TTC549 (cell line): ENCODE data around the gene CLCF1.

Experiments
- FAIRE-seq: peaks from 2 replicates; lab custom pipeline; 2012; peaks lifted over from hg19 to GRCh38; lab: Jason Lieb, UNC

The CLCF1 gene

GRCh38 chr11:67356387-67356863, 17.0 kb downstream of the CLCF1 start:
- no peak for FAIRE-seq

GRCh38 chr11:67355794-67356386, 17.5 kb downstream of the CLCF1 start:
- FAIRE-seq, result no peak

- FAIRE-seq, result no peak
These were observed 18.2 kb downstream of the CLCF1 start for GRCh38 chr11:67355023-67355793.

- no peak for FAIRE-seq
These were observed 19.0 kb downstream of the CLCF1 start for GRCh38 chr11:67354075-67355022.

DNA sequence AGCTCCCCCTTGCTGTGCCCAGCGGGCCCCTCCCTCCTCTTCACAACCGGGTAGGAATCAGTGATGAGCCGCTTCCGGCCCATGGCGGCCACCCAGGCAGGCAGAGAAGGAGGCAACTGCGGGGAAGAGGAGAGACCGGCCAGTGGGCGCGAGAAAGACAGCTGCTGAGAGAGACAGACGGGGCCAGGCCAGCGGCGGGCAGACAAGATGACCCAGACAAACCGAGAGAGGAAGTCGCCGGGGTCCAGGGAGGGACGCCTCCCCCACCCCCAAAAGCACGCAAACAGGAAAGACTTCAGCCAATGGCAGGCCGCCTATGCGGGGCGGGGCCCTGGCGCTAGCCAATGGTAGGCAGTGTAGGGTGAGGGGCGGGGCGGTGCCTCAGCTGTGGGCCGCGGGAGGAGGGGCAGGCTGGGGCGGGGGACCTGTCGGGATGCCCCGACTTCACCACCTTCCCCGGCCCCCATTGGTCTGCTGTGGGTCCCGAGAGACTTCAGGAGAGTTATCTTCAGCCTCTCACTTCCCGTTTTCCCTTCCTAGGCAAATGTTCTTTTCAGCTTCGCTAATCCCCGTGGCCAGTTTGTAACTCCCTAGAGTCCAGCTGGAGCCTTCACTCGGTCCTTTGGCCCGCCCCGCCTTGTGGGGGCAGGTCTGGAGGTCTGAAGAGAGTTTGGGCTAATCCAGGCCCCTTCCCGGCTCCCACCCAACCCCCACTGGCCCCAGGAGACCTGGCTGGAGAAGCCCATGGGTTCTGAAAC, 19.9 kb downstream of the CLCF1 start, which contains the start of gene POLD4:
POLD4 (minus strand) TSS at position 230 of the 758 bp plus-strand sequence; CDS start at position 83, 147 bp downstream.
- FAIRE-seq, result no peak

DNA sequence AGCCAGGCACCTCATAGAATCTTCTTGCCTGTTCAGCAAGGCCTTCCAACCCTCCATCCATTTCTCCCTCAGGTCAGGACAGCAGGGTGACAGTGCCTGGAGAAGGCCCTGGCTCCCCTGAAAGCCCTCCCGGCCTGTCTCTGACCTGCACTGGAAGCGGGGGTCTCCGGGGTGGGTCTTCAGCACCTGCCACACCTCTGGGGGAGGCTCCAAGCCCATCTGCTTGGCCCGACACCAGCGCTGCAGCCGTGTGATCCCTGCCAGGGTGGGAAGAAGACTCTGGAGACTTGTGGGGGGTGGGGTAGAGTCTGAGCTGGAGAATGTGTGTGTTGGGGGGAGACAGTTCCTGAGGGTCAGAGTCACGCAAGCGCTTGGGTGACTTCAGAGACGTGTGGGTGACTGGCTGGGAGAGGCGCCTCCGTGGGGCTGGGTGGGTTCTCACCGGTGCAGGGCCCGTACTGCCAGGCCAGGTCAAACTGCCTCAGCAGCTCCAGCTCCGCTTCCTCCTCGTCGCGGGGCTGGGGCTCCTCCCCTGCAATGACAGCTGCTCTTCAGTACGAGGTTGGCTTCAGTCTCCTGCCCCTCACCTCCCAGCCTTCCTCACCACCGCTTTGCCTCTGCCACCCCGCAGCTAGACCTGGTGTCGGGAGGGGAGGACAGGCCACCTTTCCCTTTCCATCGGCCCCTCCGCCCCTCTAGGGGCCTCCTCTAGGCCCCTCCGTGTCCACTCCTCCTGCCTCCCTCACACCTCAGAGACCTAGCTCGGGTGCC, 20.7 kb downstream of the CLCF1 start:
- no peak for FAIRE-seq

- no peak for FAIRE-seq
These were observed 22.0 kb downstream of the CLCF1 start for GRCh38 chr11:67351275-67352005.

DNA sequence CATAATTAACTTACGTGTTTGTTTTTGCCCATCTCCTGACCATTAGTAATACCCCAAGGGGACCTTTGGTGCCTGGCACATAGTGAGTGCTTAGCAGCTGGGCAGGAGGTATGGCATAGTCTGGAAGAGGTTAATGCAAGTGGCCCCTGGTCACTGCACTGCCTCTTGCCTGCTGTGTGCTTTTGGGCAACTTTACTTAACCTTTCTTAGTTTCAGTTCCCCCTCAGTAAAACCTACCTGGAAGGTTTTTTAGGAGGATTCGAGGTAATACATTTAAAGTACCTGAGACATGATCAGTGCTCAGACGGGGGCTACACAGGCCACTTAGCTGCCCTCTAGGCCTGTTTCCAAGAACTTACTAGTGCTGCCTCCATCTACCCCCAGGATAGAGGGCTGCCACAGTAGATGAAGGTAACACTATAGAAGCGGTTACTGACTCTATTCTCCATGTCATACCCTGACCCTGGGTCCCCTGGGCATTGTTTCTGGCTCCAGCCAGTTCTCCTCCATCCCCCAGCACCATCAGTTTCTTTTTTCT, 23.4 kb downstream of the CLCF1 start:
- no peak for FAIRE-seq

- no peak for FAIRE-seq
These were observed 23.9 kb downstream of the CLCF1 start for GRCh38 chr11:67349457-67349856.

- no peak for FAIRE-seq
These were observed 24.4 kb downstream of the CLCF1 start for GRCh38 chr11:67349036-67349435.

DNA sequence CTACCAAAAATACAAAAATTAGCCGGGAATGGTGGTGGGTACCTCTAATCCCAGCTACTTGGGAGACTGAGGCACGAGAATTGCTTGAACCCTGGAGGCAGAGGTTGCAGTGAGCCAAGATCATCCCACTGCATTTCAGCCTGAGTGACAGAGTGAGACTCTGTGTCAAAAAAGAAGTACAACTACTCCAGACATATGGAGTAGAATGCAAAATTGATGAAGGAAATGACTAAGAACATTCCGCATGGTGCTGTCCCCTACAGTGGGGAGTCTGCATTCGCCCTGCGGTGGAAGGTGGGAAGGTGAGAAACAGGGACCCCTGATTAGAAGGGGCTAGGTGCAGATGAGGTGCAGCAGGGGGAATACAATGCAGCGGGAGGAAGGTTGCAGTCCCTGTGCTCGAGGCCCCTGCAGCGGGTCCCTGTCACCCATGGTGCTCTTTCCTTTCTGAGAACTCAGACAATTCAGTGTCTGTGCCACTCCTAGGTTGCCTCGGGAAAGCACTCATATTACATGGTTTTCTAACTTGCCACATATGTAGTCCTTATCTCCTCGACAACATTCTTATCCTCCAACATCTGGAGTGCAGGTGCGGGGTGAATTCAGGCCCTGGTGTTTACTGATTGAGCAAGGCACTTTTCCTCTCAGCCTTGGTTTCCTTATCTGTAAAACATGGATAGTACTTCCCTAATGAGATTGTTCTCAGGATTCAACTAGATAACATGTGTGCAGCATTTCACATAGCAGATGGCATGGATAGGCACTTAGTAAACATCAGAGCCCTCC, 25.2 kb downstream of the CLCF1 start:
- FAIRE-seq, result no peak

GRCh38 chr11:67345920-67346819, 27.2 kb downstream of the CLCF1 start:
- FAIRE-seq, result no peak

DNA sequence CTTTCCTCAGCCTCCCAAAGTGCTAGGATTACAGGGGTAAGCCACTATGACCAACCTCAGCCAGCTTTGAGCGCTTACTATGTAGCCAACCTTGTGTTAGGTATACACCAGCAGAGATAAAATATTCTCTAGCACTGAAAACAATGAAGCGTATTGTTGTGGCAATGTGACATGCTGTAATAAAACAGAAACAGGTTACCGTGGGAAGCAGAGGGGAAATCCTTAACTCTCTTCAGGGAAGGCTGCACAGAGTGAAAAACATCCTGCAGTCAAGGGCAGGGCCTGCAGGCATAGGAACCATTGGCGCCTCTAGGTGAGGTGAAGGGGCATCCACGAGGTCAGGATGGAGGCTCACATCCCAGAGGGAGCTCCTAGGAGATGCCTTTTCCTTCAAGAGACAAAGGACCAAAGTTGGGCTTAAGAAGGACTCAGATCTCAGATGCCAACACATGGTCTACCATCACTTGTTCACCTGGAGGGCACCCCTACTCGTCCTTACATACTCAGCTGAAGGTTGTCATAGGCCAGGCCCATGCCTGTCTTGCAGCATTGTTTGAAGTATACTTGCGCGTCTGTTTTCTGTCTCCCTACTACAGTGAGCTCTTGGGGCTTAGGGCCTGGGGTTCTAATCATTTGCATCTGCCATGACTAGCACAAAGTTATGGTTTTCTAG, 28.0 kb downstream of the CLCF1 start:
- no peak for FAIRE-seq

GRCh38 chr11:67344264-67344663, 29.1 kb downstream of the CLCF1 start:
- no peak for FAIRE-seq

DNA sequence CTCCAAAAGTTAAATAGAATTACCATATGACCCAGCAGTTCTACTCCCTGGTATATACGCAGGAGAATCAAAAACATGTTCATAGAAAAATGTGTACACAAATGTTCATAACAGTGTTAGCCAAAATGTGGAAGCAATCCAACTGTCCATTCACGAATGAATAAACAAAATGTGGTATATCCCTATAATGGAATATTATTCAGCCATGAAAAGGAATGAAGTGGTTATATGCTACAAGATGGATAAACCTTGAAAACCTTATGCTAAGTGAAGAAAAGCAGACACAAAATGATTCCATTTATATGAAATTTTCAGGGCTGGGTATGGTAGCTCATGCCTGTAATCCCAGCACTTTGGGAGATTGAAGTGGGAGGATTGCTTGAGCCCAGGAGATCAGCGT, 36.1 kb downstream of the CLCF1 start:
- no peak for FAIRE-seq

- FAIRE-seq, result no peak
These were observed 41.2 kb downstream of the CLCF1 start for GRCh38 chr11:67332081-67332691.

DNA sequence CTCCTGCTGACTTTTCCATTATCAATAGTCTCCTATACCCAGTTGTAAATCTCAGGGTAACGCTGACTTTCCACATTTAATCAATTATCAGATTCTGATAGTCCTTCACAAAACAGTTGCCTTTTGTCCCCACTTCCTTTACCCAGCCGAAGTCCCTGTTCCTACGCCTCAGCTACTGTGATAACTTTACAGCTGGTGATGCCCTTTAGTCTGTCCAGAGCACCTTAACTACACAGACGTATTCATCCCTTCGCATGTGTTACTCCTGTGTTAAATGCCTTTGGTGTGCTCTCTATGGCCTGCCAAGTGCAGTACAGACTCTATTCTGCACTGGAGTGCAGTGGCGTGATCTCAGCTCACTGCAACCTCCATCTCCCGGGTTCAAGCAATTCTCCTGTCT, 49.9 kb downstream of the CLCF1 start:
- FAIRE-seq, result no peak
